HEK293T (cell line): Measurements from ENCODE around the gene SLC16A8.

Experiments
- ARNT ChIP-seq: fragments of 450-650 bp; IDR thresholded peaks from 2 replicates; pipeline ENCODE4 v1.6.1; 2017; ENCODE audit warnings: mild to moderate bottlenecking
- BHLHE40 ChIP-seq: fragments of 450-650 bp; IDR thresholded peaks from 2 replicates; pipeline ENCODE4 v1.6.1; 2016; ENCODE audit warnings: mild to moderate bottlenecking, moderate library complexity, borderline replicate concordance
- ELF4 ChIP-seq: fragments of 450-650 bp; IDR thresholded peaks from 2 replicates; pipeline ENCODE4 v1.6.1; 2017; ENCODE audit warnings: antibody characterized with exemption
- FOXA1 ChIP-seq: fragments of 450-650 bp; IDR thresholded peaks from 2 replicates; pipeline ENCODE4 v1.6.1; 2016; ENCODE audit warnings: mild to moderate bottlenecking
- FOXK2 ChIP-seq: fragments of 450-650 bp; IDR thresholded peaks from 2 replicates; pipeline ENCODE4 v1.6.1; 2016; ENCODE audit warnings: mild to moderate bottlenecking
- FOXM1 ChIP-seq: fragments of 450-650 bp; IDR thresholded peaks from 2 replicates; pipeline ENCODE4 v1.6.1; 2017; ENCODE audit warnings: mild to moderate bottlenecking, borderline replicate concordance
- HDGF ChIP-seq: fragments of 450-650 bp; IDR thresholded peaks from 2 replicates; pipeline ENCODE4 v1.6.1; 2017; ENCODE audit warnings: antibody characterized with exemption, borderline replicate concordance
- L3MBTL2 ChIP-seq: fragments of 450-650 bp; conservative IDR thresholded peaks from 2 replicates; pipeline ENCODE4 v1.6.1; 2016; ENCODE audit warnings: mild to moderate bottlenecking
- LEF1 ChIP-seq: fragments of 450-650 bp; IDR thresholded peaks from 2 replicates; pipeline ENCODE4 v1.6.1; 2017; ENCODE audit warnings: mild to moderate bottlenecking, borderline replicate concordance
- SP1 ChIP-seq: fragments of 450-650 bp; IDR thresholded peaks from 2 replicates; pipeline ENCODE4 v1.6.1; 2017
- SUZ12 ChIP-seq: fragments of 450-650 bp; IDR thresholded peaks from 2 replicates; pipeline ENCODE4 v1.6.1; 2016; ENCODE audit warnings: mild to moderate bottlenecking
- TARDBP ChIP-seq: fragments of 450-650 bp; IDR thresholded peaks from 2 replicates; pipeline ENCODE4 v1.6.1; 2016
- ZNF384 ChIP-seq: fragments of 450-650 bp; IDR thresholded peaks from 2 replicates; pipeline ENCODE4 v1.6.1; 2016
- TF ChIP-seq, protein P1 (sequence below): fragments of 450-650 bp; IDR thresholded peaks from 2 replicates; pipeline ENCODE4 v1.6.1; 2016

- no peak for TF ChIP-seq SP1
- no peak for TF ChIP-seq ARNT
- TF ChIP-seq FOXM1, result no peak
- TF ChIP-seq HDGF, result no peak
- no peak for TF ChIP-seq FOXA1
- TF ChIP-seq FOXK2, result no peak
- TF ChIP-seq LEF1, result no peak
- TF ChIP-seq TARDBP, result no peak
- TF ChIP-seq ELF4, result no peak
- TF ChIP-seq BHLHE40, result no peak
- TF ChIP-seq L3MBTL2, result no peak
- TF ChIP-seq ZNF384, result no peak
- TF ChIP-seq, protein P1, sequence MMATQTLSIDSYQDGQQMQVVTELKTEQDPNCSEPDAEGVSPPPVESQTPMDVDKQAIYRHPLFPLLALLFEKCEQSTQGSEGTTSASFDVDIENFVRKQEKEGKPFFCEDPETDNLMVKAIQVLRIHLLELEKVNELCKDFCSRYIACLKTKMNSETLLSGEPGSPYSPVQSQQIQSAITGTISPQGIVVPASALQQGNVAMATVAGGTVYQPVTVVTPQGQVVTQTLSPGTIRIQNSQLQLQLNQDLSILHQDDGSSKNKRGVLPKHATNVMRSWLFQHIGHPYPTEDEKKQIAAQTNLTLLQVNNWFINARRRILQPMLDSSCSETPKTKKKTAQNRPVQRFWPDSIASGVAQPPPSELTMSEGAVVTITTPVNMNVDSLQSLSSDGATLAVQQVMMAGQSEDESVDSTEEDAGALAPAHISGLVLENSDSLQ, result no peak
- TF ChIP-seq SUZ12, result no peak
Observed at GRCh38 chr22:38118182-38118581, 34.2 kb upstream of the SLC16A8 start.
